LHCN-M2 (cell line): Measurements from ENCODE around the gene ERGIC1. TPM values are rescaled to one million over a fixed set of nuclear protein-coding genes. Genes with fewer than 3 reads are reported as not detected.
"Not testable (repeated sequence)": the region's sequence is repeated elsewhere in the genome, so short reads cannot be mapped to it uniquely, and the experiment has no call there.

Experiments
- DNase-seq: peaks from one replicate; pipeline ENCODE4 v3.0.0-alpha.2; 2012; ENCODE audit warnings: low read depth
- total RNA-seq: library from RNA; depleted of rRNA; stranded (reverse); fragments of >200 nt; gene quantifications from 2 replicates; pipeline ENCODE4 v1.2.3, GENCODE V29; 2014

ERGIC1 gene
- total RNA-seq, 1 experiment from 2014 or later, result 152 TPM

DNA sequence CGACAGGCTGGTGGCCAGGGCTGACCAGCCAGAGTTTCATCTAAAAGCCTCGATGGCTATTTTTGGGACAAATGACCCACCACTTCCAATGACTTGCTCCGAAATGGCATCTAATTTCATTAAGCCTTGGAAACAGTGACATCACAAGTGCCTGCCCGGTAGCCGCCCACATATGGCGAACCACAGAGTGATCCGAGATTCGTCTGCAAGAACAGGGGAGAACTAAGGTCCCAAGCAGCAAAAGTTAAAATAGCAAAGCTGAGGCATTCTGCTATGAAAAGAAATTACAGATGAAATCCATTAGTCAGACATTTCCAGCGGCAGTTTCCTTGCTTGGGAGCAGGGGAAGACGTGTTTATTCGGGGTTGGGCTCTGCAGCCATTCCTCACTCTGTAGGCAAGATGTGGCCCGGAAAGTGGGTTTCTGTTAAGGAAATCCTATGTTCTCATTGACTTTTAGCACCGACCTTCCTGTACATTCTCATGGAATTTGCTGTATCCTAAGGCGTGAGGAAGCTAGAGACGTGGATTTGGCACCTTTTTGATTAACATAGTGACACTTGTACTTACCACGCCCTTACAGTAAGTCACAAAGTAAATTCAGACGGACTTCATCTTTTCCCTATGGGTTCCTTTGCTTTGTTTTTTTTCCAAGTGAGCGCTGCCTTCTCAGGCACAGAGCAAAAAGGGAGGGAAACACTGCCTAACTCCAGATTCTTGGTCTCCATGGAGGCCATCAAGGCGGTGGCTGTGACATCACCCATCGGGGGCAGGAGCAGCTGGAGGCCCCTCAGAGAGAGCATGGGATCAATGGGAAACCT is 45.1 kb downstream of the ERGIC1 start:
- peak; percentile 75 for DNase-seq

DNA sequence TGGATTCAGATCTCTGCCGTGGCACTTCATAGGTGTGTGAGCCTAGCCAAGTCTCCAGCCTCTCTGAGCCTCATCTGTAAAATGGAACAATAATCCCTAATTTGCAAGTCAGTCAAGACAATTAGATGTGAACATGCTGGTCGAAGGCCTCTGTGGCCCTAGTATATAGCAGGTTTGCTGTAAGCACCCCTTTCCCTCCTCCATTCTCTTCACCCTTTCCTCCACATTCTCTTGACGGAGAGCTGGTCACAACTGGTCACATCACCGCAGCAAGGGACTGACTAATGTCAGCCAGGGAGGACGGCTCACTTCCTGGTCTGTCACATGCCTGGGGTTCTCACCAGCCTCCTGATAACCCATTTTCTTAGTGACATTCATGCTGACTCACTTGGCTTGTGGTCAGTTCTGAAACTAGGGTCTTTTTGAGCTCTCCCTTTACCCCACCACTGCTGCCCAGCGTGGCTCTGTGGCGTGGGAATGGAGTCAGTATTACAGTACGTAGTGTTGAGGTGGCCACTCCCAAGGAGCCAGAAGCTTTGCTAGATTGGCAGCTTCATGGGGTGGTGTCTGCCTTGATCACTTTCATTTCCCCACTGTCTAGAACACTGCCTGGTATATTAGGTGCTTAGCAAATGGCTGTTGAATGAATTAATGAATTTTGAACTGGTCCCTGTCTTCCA is 47.8 kb downstream of the ERGIC1 start:
- peak; percentile 88 for DNase-seq

DNA sequence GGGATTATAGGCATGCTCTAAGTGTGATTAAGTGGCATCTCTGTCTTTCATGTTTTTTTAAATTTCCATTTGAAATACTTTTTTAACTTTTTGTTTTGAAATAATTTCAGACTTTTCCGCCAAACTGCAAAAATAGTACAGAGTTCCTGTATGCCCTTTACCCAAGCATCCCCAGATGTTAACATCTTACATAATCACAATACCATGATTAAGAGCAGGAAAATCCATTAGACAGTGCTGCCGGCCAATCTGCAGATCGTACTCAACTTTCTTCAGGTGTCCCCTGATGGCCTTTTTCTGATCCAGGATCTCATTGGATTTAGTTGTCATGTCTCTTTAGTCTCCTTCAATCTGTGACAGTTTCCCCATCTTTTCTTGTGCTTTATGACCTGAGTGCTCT is 49.0 kb downstream of the ERGIC1 start:
- no peak for DNase-seq

DNA sequence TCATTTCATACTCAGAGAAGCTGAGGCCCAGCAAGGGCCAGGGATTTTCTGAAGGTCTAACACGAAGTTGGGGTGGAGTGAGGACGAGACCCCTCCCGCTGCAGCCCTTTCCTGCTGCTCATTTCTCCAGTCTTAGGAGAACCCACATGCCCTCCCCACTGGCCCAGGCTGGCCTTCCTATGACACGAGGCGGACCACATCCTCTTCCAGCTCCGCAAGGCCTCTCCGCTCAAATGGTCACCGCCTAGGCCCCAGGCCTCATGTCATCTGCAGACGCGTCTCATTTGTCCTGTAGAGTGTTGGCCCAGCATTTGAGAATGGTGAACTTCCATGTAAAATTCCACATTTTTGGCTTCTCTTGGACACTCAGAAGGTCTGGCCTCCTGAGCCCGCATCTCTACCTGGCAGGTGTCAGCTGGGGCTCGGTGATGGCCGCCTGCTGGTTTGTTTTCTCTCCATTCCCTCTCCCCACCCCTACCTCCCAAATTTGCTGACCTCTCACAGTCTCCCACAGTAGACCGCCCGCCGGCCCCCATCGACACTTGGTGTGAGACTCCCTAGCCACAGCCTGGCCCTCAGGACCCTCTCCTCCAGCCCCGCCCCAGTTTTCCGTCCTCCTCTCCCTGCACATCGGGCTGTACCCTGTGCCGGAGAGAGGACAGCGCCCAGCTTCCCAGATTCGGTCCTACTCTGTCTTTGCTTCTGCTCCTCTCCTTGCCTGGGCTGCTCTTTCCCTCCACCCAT is 51.7 kb downstream of the ERGIC1 start:
- DNase-seq, result no peak

DNA sequence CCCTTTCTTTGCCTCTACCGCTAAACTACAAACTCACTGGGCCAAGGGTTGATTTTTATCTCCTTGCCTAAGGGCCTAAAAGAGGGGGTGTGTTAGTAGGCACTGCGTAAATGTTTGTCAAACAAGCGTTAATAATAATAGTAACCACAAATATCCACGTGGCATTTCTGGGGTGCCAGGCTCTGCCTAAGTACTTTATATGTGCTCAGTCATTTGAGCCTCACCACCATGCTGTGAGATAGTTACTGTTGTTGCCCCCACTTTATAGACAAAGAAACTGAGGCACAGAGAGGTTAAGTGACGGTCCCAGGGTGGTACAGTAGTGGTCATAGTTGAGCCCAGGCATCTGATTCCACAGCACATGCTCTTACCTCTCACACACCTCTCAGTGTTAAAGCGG is 52.4 kb downstream of the ERGIC1 start:
- DNase-seq, result no peak

DNA sequence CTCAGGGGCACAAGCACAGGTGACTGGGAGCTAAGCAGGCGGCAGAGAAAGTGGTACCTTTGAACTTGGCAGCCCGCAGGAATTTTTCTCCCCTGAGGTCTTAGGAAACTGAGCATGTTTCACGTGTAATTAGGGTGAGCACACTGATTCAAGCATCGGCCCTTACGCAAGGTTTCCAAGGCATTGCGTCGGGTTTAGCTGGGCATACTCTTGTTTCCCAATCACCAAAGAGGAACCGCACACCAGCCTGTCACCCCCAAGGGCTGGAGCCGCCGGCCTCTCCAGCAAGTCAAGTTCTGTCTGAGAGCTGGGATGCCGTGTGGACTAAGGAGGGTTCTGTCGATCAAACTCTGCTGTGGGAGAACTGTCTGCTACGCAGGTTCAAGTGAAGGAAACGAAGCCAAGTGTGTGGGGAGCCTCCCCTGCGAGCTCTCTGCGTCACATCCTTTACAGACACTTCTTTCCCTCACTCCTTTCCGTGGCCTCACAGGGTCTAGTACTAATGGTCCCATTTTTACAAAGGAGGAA is 53.0 kb downstream of the ERGIC1 start:
- no peak for DNase-seq

DNA sequence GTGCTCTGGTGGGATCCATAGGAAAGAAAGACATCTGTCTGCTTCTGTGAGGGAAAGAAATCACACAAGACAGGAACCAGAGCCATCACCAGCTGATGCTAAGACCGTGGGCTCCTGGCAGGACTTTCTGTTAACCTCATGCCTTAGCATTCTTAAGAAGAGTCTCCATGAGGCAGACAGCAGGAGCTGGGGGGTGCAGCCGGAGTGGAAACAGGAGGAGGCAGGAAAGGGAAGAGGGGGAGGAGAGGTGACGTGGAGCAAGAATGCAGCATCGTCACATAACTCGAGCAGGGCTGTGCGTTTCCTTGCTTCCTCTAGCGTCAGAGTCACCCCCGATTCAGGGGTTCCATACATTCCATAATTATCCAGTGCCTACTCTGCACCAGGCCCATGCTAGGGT is 53.6 kb downstream of the ERGIC1 start:
- DNase-seq, result no peak

DNA sequence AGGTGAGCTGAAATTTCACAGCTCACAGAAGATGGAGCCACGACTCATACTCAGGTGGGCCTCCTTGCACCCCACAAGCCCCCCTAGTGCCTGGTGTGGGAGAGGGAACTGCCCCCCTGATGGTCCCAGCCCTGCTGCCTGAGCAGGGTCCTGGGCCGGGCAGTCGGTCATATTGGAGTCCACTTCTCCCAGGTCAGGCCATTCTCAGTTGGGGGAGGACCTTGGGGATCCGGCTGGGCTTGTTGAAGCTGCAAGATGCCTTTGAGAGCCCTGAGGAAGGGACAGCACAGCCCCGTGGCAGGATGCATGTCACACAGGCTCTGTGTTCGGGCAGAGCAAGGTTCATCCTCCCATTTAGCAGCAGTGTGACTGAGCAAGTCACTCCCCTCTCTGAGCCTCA is 56.6 kb downstream of the ERGIC1 start:
- DNase-seq, result no peak

DNA sequence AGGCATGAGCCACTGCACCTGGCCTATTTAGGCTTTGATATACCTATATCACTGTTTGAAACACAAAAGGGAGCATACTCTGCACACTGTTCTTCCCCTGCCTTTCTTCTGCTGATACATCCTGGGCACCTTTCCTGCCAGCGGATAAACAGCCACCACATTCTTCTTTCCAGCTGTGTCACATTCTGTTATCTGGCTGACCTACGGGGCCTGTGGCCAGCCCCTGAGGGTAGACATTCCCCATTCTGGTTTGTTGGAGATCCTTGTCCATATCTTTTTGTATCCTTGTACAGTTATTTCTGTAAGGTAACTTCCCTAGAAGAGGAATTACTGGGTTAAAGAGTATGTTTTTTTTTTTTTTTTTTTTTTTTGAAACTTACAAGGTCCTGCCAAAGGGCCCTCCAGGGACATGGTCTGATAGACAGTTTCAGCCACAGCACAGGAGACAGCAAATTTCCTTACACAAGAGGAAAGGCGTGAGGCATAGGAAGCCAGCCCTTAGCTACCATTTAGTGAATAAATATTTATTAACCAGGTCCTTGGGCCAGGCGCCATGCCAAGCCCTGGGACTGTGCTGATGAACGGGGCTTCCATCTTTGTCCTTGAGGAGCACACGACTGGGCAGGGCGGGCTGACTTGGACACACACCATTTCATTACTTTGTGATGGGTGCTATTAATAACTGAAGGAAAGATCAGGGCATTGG is 57.8 kb downstream of the ERGIC1 start:
- no peak for DNase-seq

DNA sequence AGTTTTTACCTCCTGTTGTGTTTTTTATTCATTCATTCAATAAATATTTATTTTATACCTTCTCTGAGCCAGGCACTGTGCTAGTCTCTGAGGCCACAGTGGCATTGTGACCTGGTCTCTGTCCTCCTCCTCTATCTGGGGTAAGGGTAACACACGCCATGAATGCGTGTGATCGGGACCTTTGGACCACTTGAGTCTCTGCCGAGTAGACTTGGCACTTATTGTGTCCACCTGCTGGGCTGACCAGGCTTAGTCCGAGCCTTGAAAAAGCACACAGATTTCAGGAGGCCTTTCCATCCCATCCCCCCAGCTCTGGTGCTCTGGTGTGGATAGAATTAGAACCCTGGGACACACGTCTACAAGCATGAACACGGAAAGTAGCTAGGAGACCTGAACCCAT is 58.7 kb downstream of the ERGIC1 start:
- DNase-seq, result no peak

DNA sequence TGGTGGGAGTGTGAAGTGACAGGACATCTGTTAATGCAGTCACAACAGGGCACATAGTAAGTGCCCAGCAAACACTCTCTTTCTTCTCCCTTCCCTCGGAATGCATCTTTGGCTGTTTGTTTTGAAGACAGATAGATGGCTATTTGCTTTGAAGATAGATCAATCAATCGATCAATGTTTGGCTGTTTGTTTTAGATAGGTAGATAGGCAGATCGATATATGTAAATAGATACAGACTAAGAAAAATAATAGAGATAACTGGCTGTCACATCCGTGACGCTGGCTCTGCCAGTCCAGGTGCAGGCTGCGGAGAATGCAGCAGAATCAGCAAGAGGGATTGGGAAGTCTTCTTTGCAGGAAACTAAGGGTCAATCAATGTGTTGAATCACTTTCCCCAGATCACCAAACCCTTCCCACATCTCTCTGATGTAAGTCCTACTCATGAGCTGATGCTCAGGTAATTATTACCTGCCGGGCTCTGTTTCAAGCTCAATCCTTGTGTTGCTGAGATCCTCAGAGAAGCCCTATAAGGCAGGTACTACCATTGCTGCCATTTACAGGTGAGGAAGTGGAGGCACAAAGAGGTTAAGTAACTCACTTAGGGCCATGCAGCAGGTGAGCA is 60.8 kb downstream of the ERGIC1 start:
- DNase-seq, result no peak

DNA sequence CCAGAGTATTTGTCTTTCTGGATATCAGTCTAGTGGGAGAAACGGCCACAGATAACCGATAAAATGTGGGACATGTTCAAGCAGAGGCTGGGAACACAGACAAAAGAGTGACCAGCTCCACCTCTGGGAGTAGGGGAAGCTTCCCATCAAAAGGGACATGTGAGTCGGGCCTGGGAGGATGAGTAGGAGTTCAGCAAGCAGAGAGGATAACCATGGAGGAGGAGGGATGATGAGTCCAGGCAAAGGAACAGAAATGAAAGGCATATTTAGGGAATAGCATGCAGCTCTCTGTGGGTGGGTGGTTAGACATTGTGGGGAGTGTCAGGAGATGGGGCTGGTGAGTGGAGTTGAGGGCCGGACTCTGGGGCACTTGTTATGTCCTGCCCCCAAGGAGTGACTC is 61.5 kb downstream of the ERGIC1 start:
- no peak for DNase-seq

DNA sequence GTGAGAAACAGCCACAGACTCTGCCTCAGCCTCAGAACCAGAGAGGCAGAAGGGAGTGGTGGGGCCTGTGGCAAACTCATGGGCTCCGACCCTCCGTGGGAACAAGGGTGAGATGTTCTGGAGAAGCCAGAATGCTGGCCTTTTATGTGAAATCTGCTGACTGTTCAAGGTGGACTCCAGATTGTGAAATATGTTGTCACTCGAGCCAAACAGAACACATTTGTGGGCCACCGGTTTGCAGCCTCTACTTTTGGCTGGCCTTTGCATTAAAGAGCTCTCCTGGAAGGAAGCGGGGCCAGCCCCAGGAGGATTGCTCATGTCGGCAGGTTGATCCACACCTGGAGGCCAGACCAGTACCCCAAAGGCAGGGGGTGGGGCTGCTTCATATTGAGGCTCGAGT is 62.4 kb downstream of the ERGIC1 start:
- DNase-seq, result no peak

DNA sequence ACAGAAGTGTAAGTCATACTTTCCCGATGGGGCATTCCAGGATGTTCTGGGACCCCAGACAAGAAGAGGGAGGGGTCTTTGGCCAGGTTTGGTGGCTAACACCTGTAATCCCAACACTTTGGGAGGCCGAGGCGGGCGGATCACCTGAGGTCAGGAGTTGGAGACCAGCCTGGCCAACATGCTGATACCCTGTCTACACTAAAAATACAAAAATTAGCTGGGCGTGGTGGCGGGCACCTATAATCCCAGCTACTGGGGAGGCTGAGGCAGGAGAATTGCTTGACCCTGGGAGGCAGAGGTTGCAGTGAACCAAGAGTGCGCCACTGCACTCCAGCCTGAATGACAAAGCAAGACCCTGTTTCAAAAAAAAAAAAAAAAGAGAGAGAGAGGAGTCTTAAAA is 63.0 kb downstream of the ERGIC1 start:
- DNase-seq, result not testable (repeated sequence)

DNA sequence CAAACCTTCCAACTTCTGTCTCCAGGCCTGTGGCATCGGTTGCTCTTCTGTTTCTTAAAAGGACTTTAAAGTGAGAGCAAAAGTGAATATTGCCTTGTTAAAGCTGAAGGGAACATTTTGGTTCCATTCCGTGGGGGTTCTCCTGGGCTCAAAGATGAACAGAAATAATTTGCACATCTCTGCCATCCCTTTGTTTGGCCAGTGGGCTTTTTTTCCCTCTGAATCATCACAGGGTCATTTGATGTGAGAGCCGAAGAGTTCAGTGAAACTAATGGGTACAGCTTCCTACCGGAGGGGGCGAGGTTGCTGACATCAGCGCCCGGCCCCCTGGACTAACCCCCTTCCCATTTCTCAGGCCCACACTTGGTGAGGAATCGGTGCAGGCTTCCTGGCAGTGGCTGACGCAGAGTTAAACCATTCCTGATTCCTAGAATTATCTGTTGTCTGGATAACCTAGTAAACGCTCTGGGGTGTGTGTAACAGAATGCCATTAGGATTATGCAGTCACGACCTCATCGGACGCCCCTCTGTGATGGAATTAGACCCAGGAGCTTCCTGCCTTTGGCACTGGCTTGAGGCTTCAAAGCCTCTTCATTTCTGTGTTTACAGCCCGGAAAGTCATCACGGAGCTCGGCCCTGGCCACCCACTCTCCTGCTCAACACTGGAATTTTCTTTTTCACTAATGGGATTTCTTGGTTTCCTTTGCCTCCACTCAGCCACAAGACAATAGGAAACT is 63.6 kb downstream of the ERGIC1 start:
- peak; percentile 73 for DNase-seq

DNA sequence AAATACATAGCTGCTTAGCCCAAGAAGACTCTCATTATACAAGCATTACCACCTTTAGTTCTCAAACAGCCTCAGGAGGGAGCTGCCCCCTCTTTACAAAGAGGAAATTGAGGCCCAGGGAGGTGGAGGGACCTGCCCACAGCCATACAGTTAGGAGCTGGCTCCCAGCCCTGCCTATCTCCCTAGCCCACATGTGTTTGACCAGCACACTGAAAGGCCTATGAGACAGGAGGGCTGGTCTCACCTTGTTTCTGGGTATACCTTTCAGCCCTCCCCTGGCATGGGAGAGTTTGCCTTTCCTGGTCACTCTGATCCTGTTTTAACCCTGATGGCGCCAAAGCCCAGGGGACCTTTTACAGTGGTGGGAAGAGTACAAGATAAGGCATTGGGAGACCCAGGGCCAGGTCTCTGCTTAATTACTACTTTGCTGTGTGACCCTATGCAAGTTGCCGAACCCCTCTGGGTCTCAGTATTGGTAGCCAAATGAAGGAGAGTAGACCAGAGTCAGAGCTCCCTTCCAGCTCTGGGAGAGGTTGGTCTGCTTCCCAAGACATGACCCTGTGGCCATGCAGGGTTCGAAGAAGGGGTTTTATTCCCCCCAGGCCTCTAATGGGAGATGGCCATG is 64.3 kb downstream of the ERGIC1 start:
- DNase-seq, result no peak

DNA sequence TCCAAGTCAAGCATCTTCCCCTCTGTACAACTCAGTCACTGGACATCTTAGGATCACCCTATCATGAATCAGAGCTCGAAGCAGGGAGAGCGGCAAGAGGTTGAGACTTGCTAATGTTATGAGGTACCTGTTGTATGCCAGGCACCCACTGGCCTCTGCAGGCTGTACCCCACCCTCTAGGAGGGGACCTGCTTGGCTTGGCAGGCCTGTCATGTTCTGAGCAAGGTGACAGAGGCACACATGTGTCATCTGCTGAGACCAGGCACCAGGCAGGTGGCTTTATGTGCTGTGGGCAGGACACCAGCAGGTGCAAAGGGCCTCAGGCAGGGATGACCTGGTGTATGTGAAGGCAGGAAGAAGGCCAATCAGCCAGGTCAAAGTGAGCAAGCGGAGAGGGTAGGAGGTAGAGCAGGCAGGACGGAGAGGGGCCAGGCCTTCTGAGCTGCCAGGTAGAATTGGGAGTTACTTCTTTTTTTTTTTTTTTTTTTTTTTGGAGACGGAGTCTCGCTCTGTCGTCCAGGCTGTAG is 64.9 kb downstream of the ERGIC1 start:
- DNase-seq, result no peak

DNA sequence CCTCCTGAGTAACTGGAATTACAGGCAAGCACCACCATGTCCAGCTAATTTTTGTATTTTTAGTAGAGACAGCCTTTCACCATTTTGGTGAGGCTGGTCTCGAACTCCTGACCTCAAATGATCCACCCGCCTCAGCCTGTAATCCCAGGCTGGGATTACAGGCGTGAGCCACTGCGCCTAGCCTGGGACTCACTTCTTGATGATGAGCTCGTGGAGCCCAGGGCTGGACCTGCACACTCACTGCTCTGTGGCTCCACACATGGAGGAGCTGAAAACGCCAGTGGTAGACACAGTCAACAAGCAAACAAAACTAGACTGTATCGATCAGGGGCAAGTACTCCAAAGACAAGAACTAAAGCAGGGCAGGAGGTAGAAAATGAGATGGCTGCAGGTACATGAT is 65.4 kb downstream of the ERGIC1 start:
- no peak for DNase-seq

DNA sequence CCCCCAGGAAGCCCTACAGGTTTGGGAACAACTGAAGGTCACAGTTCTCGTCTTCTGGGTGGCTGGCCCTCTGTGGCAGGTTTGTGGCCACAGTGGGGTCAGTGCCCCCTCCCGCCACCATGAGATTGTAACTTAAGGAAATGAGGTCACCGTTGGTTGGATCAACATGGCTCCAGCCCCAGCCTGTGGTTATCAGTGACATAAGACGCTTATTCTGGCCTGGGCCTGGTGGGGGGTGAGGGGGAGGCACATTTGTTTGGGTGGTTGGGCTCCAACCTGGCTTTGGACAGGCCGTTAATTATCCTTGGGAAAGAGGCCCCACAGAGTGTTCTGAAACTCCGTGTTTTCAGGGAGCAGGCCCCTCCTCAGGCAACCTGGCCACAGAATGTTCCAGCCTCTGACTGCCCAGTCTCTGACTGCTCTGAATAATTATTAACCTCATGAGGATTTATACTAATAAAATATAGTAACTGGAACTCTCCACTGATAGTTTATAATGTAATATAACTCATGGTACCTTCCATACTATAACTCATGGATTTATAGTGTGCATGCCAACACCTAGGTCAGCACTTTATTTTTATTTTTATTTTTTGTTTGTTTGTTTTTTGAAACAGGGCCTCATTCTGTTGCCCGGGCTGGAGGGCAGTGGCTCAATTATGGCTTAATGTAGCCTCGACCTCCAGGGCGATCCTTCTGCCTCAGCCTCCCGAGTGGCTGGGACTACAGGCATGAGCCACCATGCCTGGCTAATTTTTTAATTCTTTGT is 67.1 kb downstream of the ERGIC1 start:
- DNase-seq, result peak; percentile 73
